HG03139 (cell line): ENCODE data around the gene MGLL.

Experiments used
- ATAC-seq: cut with Tn5 transposase; IDR thresholded peaks from one replicate; pipeline ENCODE4 v1.9.1; 2021; ENCODE audit not compliant: unreplicated experiment

Gene MGLL

GRCh38 chr3:127678611-127679533, 143.4 kb downstream of the MGLL start:
- ATAC-seq: no peak

- ATAC-seq: no peak
Measured at GRCh38 chr3:127678315-127678599, 144.1 kb downstream of the MGLL start.

- ATAC-seq: no peak
Measured at GRCh38 chr3:127677541-127678314, 144.6 kb downstream of the MGLL start.

GRCh38 chr3:127676921-127677351, 145.4 kb downstream of the MGLL start:
- ATAC-seq: no peak

- ATAC-seq: no peak
Measured at GRCh38 chr3:127676456-127676855, 145.9 kb downstream of the MGLL start.

GRCh38 chr3:127675651-127676391, 146.5 kb downstream of the MGLL start:
- ATAC-seq: no peak

- no peak for ATAC-seq
Measured at GRCh38 chr3:127674790-127675189, 147.5 kb downstream of the MGLL start.

GRCh38 chr3:127674101-127674721, 148.1 kb downstream of the MGLL start:
- no peak for ATAC-seq

- peak; percentile 26 for ATAC-seq
Measured at GRCh38 chr3:127673191-127674100, 148.9 kb downstream of the MGLL start.

- peak; percentile 61 for ATAC-seq
Measured at GRCh38 chr3:127672429-127673190, 149.7 kb downstream of the MGLL start, which contains the start of gene ABTB1. Gene ABTB1, plus strand, starts transcription at chr3:127672952. Its CDS starts 74 bp downstream, at chr3:127673026.

- ATAC-seq: no peak
Measured at GRCh38 chr3:127671523-127672428, 150.5 kb downstream of the MGLL start.

- no peak for ATAC-seq
Measured at GRCh38 chr3:127670761-127671522, 151.4 kb downstream of the MGLL start.

- no peak for ATAC-seq
Measured at GRCh38 chr3:127670229-127670559, 152.1 kb downstream of the MGLL start.

GRCh38 chr3:127669541-127670228, 152.6 kb downstream of the MGLL start:
- ATAC-seq: no peak

- no peak for ATAC-seq
Measured at GRCh38 chr3:127668906-127669305, 153.4 kb downstream of the MGLL start.

- no peak for ATAC-seq
Measured at GRCh38 chr3:127667119-127667681, 155.1 kb downstream of the MGLL start.

- ATAC-seq: no peak
Measured at GRCh38 chr3:127666676-127667075, 155.6 kb downstream of the MGLL start.
